ENCODE results near the gene DOCK4.
A peak's percentile ranks its signal among the peaks of the same experiment; 100 is the strongest.

DOCK4 gene

DNA sequence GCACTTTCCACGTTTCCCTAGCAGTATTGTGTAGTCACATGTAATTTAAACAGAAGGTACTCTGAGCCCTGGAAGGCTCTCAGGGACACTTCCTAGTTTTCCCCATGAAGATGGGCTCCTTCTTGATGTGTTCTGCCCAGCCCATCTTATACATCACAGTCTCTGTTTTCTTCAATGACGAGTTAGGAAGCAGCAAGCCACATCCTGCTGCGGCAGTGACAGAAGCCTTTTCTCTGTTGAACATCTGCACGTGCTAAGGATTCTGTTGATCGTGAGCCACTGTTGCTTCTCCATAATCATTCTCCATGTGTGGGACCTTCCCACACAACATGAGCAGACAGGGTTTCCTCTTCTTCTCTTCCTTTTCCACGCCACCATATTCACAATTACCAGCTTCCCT, 346.0 kb downstream of the DOCK4 start:
- DNase-seq: no peak
- H3K27ac ChIP-seq: no peak overlapping the region
- H3K36me3 ChIP-seq: no peaks in the 10 kb centered on the region
- TF ChIP-seq, protein P1, sequence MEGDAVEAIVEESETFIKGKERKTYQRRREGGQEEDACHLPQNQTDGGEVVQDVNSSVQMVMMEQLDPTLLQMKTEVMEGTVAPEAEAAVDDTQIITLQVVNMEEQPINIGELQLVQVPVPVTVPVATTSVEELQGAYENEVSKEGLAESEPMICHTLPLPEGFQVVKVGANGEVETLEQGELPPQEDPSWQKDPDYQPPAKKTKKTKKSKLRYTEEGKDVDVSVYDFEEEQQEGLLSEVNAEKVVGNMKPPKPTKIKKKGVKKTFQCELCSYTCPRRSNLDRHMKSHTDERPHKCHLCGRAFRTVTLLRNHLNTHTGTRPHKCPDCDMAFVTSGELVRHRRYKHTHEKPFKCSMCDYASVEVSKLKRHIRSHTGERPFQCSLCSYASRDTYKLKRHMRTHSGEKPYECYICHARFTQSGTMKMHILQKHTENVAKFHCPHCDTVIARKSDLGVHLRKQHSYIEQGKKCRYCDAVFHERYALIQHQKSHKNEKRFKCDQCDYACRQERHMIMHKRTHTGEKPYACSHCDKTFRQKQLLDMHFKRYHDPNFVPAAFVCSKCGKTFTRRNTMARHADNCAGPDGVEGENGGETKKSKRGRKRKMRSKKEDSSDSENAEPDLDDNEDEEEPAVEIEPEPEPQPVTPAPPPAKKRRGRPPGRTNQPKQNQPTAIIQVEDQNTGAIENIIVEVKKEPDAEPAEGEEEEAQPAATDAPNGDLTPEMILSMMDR (IDR thresholded peaks at IDR 0.05; ENCODE audit: low read depth, low read length): no peak
- no peak overlapping the region for H3K4me3 ChIP-seq (ENCODE audit: low read depth, low read length)
- no peaks in the 10 kb centered on the region for H3K27me3 ChIP-seq (ENCODE audit: insufficient read depth, low read depth, severe bottlenecking)
- H3K9me3 ChIP-seq (ENCODE audit: severe bottlenecking): no peaks in the 10 kb centered on the region

DNA sequence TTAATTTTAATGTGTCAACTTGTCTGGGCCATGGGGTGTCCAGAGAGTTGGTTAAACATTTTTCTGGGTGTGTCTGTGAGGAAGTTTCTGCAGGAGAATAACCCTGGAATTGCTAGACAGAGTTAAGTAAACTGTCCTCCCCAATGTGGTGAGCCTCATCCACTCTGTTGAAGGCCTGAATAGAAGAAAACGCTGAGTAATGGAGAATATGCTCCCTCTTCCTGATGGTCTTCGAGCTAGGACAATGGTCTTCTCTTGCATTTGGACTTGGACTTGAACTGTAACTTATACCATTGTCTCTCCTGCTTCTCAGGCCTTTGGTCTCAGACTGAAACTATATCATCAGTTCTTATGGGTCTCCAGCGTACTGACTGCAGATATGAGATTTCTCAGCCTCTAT, 347.9 kb downstream of the DOCK4 start:
- no peak overlapping the region for H3K4me3 ChIP-seq (ENCODE audit: low read depth, low read length)
- no peaks in the 10 kb centered on the region for H3K36me3 ChIP-seq
- H3K27ac ChIP-seq: no peak overlapping the region
- DNase-seq: no peak
- no peaks in the 10 kb centered on the region for H3K27me3 ChIP-seq (ENCODE audit: insufficient read depth, low read depth, severe bottlenecking)
- TF ChIP-seq, protein P1 (IDR thresholded peaks at IDR 0.05; ENCODE audit: low read depth, low read length): no peak
- H3K9me3 ChIP-seq (ENCODE audit: severe bottlenecking): no peaks in the 10 kb centered on the region

DNA sequence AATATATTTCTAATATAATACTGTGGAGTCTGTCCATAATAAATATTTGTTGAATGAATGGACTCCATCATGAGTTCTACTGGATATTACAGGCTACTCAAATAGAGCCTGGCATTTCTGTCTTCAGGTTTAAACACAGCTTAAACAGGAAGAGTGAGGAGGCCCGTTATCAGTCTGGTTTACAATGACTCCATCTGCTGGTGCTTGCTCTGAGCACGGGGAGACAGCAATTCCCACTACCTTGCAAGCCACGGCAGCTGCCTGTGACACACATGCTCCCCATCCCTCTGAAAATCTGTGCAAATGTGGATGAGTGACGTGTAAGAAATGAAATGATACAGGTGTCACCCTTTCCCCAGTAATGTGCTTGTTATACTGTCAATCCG, 350.4 kb downstream of the DOCK4 start:
- Histone ChIP-seq H3K36me3 (no peaks in the 10 kb centered on the region), H3K27me3 (ENCODE audit: insufficient read depth, low read depth, severe bottlenecking) (no peaks in the 10 kb centered on the region), H3K4me3 (ENCODE audit: low read depth, low read length) (no peak overlapping the region), H3K27ac (no peak overlapping the region), H3K9me3 (ENCODE audit: severe bottlenecking) (no peaks in the 10 kb centered on the region)
- peak; percentile 47 for DNase-seq
- TF ChIP-seq, protein P1 (IDR thresholded peaks at IDR 0.05; ENCODE audit: low read depth, low read length): peak; percentile 57

DNA sequence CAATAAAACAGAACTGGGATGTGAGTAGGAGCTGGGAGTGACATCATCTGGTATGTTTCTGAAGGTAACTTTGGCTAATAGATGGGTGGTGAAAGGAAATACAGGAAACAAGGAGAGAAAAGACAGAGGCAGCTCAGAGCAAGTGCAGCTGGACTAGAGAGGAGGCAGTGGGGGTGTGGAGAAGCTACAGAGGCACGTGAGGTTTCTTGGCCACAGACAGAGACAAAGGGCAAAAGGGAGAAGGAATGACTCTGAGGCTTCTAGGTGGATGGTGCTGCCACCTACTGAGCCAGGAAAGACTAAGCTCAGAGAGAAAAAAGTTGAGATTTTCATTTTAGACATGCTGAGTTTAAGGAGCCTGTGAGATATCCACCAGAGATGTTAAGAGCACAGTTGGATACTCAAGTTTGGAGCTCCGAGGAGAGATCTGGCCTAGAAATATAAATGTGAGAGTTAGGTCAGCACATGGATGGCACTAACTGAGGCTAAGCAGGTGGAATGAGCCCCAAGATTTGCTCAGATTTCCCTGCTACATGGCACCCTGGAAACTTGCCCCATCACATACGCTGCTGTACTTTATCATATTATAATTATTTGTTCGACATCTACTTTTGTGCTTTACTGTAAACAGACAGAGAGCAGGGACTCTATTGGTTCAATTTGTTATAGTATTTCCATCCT, 350.9 kb downstream of the DOCK4 start:
- Histone ChIP-seq H3K27me3 (ENCODE audit: insufficient read depth, low read depth, severe bottlenecking) (no peaks in the 10 kb centered on the region), H3K27ac (no peak overlapping the region), H3K36me3 (no peaks in the 10 kb centered on the region), H3K9me3 (ENCODE audit: severe bottlenecking) (no peaks in the 10 kb centered on the region), H3K4me3 (ENCODE audit: low read depth, low read length) (no peak overlapping the region)
- DNase-seq: peak; percentile 54
- TF ChIP-seq, protein P1 (IDR thresholded peaks at IDR 0.05; ENCODE audit: low read depth, low read length): peak; percentile 71

DNA sequence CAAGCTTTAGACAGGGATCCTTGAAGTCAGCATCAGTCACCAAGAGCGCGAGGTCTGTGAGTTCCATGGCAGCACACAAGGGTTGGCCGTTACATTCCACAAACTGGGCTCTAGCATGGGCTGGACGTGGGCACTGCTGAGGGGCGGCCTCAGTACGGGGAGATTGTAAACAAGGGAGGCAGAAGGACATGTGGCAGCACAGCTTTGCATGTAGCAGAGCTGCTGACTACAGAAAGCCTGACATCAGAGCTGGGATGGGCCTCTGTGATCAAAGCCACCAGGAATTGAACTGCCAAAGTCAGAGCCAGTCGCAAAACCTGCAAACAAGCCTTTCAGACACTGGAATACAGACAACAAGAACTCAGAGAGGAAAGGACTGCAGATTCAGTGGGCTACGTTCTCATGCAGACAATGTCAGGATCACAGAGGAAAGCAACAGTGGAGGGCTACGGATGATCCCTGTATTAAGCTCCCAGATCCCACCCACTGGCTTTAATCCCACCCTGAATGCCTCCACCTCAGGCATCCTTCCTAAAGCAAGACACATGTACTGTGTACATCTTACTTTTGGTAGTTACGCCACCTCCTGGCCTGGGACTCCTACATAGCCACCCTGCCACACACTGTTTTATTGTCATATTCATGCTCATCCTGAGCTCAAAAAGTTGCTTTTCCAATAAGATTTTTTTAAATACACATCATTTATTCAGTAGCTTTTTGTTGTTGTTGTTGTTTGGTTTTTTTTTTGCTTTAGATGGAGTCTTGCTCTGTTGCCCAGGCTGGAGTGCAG, 352.8 kb downstream of the DOCK4 start:
- DNase-seq: peak; percentile 27
- H3K4me3 ChIP-seq (ENCODE audit: low read depth, low read length): no peak overlapping the region
- TF ChIP-seq, protein P1 (IDR thresholded peaks at IDR 0.05; ENCODE audit: low read depth, low read length): peak; percentile 27; the same call in 1 of the 2 replicates
- no peaks in the 10 kb centered on the region for H3K9me3 ChIP-seq (ENCODE audit: severe bottlenecking)
- no peaks in the 10 kb centered on the region for H3K36me3 ChIP-seq
- no peak overlapping the region for H3K27ac ChIP-seq
- H3K27me3 ChIP-seq (ENCODE audit: insufficient read depth, low read depth, severe bottlenecking): no peaks in the 10 kb centered on the region

Data from WERI-Rb-1 (cell line).